ENCODE results near the gene PTPN13. TPM values are rescaled to one million over a fixed set of nuclear protein-coding genes. Genes with fewer than 3 reads are reported as not detected.

PTPN13 gene
- total RNA-seq, 1 donor from 2014 or later: 41.3 TPM

GRCh38 chr4:86683983-86684382, 89.9 kb downstream of the PTPN13 start:
- H3K4me3 ChIP-seq (ENCODE audit: low read depth, low read length): no peak overlapping the region
- TF ChIP-seq, protein P1, sequence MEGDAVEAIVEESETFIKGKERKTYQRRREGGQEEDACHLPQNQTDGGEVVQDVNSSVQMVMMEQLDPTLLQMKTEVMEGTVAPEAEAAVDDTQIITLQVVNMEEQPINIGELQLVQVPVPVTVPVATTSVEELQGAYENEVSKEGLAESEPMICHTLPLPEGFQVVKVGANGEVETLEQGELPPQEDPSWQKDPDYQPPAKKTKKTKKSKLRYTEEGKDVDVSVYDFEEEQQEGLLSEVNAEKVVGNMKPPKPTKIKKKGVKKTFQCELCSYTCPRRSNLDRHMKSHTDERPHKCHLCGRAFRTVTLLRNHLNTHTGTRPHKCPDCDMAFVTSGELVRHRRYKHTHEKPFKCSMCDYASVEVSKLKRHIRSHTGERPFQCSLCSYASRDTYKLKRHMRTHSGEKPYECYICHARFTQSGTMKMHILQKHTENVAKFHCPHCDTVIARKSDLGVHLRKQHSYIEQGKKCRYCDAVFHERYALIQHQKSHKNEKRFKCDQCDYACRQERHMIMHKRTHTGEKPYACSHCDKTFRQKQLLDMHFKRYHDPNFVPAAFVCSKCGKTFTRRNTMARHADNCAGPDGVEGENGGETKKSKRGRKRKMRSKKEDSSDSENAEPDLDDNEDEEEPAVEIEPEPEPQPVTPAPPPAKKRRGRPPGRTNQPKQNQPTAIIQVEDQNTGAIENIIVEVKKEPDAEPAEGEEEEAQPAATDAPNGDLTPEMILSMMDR (IDR thresholded peaks at IDR 0.05; ENCODE audit: insufficient read depth, low read length, severe bottlenecking): no peak
- DNase-seq (ENCODE audit: low read depth) (no peak), FAIRE-seq (no peak)
- H3K27me3 ChIP-seq (ENCODE audit: control insufficient read depth, insufficient read depth, low read length): no peaks in the 10 kb centered on the region
- H3K36me3 ChIP-seq (ENCODE audit: control insufficient read depth, insufficient read depth, low read length): peaks cover 2% of the 10 kb centered on the region

DNA sequence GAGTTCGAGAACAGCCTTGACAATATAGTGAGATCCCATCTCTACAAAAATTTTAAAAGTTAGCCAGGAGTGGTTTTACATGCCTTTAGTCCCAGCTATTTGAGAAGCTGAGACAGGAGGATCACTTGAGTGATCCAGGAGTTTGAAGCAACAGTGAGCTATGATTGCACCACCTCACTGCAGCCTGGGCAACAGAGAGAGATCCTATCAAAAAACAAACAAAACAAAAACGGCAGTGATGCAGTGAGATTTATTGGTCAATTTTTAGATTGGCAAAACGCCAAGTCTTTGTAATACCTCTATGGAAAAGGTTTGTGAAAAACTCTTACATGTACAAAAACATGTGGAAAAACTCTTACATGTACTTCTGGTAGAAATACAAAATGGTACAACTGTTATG, 91.3 kb downstream of the PTPN13 start:
- TF ChIP-seq, protein P1 (IDR thresholded peaks at IDR 0.05; ENCODE audit: insufficient read depth, low read length, severe bottlenecking): no peak
- no peak for FAIRE-seq
- Histone ChIP-seq H3K36me3 (ENCODE audit: control insufficient read depth, insufficient read depth, low read length) (peaks cover 2% of the 10 kb centered on the region), H3K27me3 (ENCODE audit: control insufficient read depth, insufficient read depth, low read length) (no peaks in the 10 kb centered on the region), H3K4me3 (ENCODE audit: low read depth, low read length) (no peak overlapping the region)
- peak; percentile 44 for DNase-seq (ENCODE audit: low read depth)

DNA sequence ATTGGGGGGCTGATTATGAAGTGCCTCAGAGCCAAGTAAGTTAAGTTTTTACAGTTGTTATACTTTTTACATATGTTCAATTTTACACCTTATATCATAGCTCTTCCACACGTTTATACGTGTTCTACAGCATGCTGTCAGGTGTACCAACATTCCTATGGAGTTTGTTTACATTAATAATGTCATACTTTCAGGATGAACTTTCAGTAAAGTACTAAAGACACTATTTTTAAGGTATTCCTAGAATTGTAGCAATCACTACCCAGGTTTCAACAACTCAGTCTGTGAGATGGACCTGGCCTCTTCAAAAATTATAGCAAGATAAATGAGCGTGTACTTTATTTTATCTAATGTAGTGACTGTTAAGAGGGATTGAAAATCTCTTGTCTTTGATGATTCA, 92.6 kb downstream of the PTPN13 start:
- DNase-seq (ENCODE audit: low read depth) (peak; percentile 62), FAIRE-seq (no peak)
- Histone ChIP-seq H3K4me3 (ENCODE audit: low read depth, low read length) (no peak overlapping the region), H3K27me3 (ENCODE audit: control insufficient read depth, insufficient read depth, low read length) (no peaks in the 10 kb centered on the region), H3K36me3 (ENCODE audit: control insufficient read depth, insufficient read depth, low read length) (peaks cover 2% of the 10 kb centered on the region)
- TF ChIP-seq, protein P1 (IDR thresholded peaks at IDR 0.05; ENCODE audit: insufficient read depth, low read length, severe bottlenecking): no peak

DNA sequence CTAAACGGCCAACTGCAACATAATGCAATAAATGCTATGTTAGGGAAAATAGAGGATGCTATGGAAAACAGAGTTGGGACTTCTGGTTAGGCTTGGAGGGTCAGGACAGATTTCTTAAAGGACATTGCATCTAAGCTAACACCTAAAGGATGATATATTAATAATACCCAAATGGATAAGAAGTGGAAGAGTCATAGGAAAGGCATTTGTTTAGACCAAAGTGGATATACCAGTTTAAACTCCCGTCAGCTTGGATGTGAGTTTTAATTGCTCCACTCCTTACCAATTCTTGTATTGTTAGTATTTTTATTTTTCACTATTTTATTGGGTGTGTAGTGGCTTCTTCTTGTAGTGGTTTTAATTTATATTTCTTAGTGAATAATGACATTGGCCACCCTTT, 93.9 kb downstream of the PTPN13 start:
- FAIRE-seq: no peak
- DNase-seq (ENCODE audit: low read depth): peak; percentile 62

DNA sequence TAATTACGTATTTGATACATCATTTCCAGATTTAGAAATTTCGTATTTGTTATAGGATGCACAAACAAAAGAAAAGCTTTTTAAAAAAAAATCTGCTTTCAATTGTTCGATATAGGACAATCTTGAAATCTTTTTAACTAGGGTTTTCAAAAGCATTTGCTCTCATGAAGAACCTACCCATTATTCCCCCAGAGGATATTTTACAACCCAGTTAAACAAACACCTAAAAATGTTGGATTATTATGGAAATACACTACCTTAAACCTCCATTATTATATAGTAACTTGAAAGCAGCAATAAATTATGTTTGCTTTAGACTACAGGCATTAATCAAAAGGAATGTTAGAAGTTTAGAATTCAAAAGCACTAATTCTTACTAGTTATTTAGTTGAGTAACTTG, 110.5 kb downstream of the PTPN13 start:
- DNase-seq (ENCODE audit: low read depth) (no peak), FAIRE-seq (no peak)
- no peak overlapping the region for H3K4me3 ChIP-seq (ENCODE audit: low read depth, low read length)
- TF ChIP-seq, protein P1 (IDR thresholded peaks at IDR 0.05; ENCODE audit: insufficient read depth, low read length, severe bottlenecking): no peak
- no peaks in the 10 kb centered on the region for H3K36me3 ChIP-seq (ENCODE audit: control insufficient read depth, insufficient read depth, low read length)
- H3K27me3 ChIP-seq (ENCODE audit: control insufficient read depth, insufficient read depth, low read length): no peaks in the 10 kb centered on the region

More for the DNA sequence above, 93.9 kb downstream of the PTPN13 start:
- H3K4me3 ChIP-seq (ENCODE audit: low read depth, low read length): no peak overlapping the region
- H3K27me3 ChIP-seq (ENCODE audit: control insufficient read depth, insufficient read depth, low read length): no peaks in the 10 kb centered on the region
- TF ChIP-seq, protein P1 (IDR thresholded peaks at IDR 0.05; ENCODE audit: insufficient read depth, low read length, severe bottlenecking): no peak
- H3K36me3 ChIP-seq (ENCODE audit: control insufficient read depth, insufficient read depth, low read length): peaks cover 2% of the 10 kb centered on the region

DNA sequence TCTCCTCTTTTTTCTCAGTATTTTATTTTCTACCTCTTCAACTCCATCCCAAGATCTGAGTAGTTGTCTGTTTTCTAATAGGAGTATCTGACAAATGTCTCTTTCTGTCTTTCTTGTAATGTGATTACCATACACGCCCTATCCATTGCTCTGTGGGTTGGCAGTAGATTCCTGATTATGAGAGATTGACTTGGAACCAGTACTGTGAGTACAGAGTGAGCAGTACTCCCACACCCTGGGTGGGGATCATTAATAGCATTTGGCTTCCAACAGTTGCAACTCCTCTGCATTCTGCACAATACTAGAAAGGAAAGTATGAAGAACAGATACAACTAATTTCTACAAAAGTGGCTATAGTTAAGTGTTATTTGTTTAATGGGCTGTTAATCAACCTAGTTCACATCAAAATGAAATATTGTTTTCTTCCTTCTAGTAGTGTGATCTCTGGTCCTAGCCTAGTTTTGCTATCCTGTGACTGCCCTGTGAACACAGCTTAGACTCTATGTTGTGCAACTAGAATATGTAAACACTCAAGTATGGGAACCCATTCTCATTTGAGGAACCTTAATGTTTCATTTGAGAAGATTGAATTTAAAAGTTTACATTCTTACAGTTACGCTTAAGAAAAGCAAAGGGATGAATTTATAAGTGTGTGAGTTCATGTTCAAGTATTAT, 112.9 kb downstream of the PTPN13 start:
- DNase-seq (ENCODE audit: low read depth): peak; percentile 50
- FAIRE-seq: no peak
- Histone ChIP-seq H3K4me3 (ENCODE audit: low read depth, low read length) (no peak overlapping the region), H3K36me3 (ENCODE audit: control insufficient read depth, insufficient read depth, low read length) (no peaks in the 10 kb centered on the region), H3K27me3 (ENCODE audit: control insufficient read depth, insufficient read depth, low read length) (no peaks in the 10 kb centered on the region)
- TF ChIP-seq, protein P1 (IDR thresholded peaks at IDR 0.05; ENCODE audit: insufficient read depth, low read length, severe bottlenecking): no peak

All from bronchial epithelial cell (primary cell).